AG10803 (cell line): ENCODE results near the gene STAMBPL1.

Experiments
- DNase-seq: peaks from one replicate; pipeline ENCODE4 v3.0.0; 2010; ENCODE audit warnings: low read depth
- H3K4me3 ChIP-seq: 2 replicates; pipeline ENCODE4 v1.5.1; 2011; ENCODE audit warnings: mild to moderate bottlenecking, low read length, control low read depth
- TF ChIP-seq, protein P1 (sequence below): conservative IDR thresholded peaks from 2 replicates; pipeline ENCODE4 v1.5.1; 2011; ENCODE audit warnings: mild to moderate bottlenecking, low read length, control low read depth, inconsistent platforms

The STAMBPL1 gene

DNA sequence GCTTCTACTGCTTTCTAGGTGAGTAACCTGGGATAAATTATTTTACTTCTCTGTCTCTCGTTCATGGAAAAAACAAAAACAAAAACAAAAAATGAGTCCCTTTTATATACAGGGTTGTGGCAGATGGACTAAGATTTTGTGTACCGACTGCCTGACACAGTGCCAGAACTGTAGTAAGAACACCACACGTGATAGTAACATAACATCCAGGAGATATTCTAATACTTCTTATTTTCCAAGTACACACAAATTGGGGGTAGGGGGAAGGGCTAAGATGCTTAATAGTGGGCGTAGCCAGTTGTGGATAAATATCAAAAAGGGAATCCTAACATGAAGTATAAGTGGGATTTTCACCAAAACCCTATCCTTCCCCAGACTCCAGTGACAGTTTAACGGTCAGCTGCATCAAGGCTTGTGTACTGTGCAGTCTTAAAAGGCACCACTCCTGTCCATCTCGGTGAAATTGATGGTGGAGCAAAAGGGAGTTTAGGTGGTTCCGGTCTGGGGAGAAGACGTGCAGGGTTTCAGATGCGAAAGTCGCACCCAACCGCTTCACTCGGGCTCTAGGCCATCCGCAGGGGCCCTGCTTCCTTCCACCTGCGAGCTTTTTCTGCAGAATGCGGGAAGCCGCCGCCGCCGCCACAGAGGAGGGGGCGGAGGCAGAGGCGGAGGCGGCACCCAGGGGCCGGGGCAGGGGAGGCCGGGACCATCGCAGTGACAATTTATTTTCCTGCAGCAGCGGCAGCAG is at the start of gene STAMBPL1:
Gene STAMBPL1 (plus strand): TSS at position 712 of the 748 bp plus-strand sequence. CDS start 21,464 bp downstream, outside the sequence.
- TF ChIP-seq, protein P1, sequence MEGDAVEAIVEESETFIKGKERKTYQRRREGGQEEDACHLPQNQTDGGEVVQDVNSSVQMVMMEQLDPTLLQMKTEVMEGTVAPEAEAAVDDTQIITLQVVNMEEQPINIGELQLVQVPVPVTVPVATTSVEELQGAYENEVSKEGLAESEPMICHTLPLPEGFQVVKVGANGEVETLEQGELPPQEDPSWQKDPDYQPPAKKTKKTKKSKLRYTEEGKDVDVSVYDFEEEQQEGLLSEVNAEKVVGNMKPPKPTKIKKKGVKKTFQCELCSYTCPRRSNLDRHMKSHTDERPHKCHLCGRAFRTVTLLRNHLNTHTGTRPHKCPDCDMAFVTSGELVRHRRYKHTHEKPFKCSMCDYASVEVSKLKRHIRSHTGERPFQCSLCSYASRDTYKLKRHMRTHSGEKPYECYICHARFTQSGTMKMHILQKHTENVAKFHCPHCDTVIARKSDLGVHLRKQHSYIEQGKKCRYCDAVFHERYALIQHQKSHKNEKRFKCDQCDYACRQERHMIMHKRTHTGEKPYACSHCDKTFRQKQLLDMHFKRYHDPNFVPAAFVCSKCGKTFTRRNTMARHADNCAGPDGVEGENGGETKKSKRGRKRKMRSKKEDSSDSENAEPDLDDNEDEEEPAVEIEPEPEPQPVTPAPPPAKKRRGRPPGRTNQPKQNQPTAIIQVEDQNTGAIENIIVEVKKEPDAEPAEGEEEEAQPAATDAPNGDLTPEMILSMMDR: no peak
- H3K4me3 ChIP-seq: peak within 1 kb of the TSS; percentile 84
- DNase-seq: no peak

DNA sequence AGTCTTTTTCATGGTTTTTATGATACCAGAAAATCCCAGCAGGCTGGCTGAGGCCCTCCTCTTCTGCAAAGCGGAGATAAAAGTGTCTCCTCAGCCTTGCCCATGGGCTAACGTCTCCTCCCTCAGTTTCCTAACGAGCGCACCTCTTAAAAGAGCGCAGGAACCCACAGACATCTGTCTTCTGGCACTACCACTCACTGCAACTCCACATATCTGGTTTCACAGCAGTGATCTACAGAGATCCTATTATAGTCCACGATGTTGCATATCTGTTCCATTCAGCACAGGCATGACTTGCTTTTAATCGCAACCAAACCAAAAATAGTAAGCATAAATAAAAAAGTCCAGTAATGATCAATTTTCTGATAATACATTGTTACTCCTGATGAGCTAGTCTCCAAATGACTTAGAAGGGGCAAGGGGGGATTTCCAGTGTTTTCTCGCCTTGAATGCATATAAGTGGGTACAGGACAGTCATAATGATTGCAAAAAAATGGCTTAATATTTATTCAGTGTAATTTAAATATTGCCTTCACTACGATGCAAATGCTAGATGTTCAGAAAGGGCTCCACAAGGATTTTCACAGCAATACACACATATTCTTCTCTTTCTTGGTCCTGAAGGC is 49.3 kb upstream of the STAMBPL1 start:
- H3K4me3 ChIP-seq: no peak overlapping the region
- no peak for DNase-seq
- TF ChIP-seq, protein P1: no peak

DNA sequence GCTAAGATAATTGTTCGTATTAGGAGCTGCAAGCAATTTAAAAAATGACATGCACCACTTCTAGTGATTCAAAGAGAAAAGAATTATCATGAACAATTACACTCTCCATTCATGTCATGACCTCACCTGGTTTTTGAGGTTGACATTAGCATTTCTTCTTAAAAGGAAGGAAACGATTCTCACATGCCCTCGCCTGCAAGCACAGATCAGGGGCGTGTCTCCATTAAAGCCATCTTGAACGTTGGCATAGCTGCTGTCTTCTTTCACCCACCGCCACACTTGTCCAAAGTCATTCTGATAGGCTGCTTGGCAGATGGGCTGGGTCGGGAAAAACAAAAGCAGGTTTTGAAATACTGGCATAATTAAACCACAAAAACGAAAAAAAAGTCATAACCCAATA is 48.3 kb upstream of the STAMBPL1 start:
- no peak for DNase-seq
- TF ChIP-seq, protein P1: no peak
- H3K4me3 ChIP-seq: no peak overlapping the region

DNA sequence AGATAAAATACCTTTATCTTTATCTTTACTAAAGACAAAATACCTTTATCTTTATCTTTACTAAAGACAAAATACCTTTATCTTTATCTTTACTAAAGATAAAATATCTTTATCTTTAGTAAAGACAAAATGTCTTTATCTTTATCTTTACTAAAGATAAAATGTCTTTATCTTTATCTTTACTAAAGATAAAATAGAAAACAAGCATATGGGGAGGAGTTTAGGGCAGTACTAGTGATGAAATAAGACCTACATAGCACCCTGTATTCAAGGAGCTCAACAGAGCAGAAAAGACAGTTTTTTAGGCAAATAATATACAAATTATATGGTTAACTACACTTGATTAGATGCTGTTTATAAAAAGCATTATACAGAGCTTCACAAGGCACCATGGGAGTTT is 47.7 kb upstream of the STAMBPL1 start:
- no peak overlapping the region for H3K4me3 ChIP-seq
- no peak for DNase-seq
- TF ChIP-seq, protein P1: no peak

DNA sequence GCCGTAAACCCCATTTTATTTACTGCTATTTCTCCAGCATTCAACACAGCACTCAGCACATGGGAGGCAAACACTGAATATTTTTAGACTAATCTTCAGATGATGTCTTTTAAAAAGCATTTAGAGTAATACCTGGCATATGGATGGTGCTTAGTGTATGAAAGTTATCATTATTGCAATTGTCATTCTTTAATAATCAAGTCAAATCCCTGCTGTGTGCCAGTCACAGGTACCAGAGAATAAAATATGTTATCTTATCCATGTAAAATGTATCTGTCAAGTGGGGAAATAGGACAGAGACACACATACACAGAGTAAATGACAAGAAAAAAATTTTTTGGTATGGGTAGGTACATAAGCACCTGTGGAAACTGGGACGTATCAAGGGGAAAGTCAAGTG is 46.9 kb upstream of the STAMBPL1 start:
- no peak overlapping the region for H3K4me3 ChIP-seq
- TF ChIP-seq, protein P1: no peak
- DNase-seq: no peak

DNA sequence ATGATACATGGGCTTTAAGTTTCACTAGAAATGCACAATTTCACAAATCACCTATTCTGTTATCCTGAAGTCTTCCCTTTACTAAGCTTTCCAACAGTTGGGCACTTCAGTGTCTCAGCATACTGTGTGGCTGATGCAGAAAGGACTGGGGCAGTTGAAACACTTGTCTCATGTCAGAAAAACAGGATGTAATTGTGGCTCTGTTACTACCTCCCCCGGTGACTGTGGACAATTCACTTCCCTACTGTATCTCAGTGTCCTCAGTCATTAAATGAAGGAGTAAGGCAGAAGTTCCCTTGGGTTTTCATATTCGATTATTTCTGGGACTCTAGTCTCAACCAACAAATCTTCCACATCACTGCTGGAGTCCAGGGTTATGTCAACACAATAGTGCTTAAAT is 46.3 kb upstream of the STAMBPL1 start:
- H3K4me3 ChIP-seq: no peak overlapping the region
- DNase-seq: no peak
- TF ChIP-seq, protein P1: no peak
